HEK293 (cell line): Measurements from ENCODE around the gene PHKA1.

Experiments
- CTCF ChIA-PET: fragments of 350-600 bp; formaldehyde crosslinking; extraction: SDS; loops from one replicate; lab custom pipeline; 2021; ENCODE audit warnings: antibody characterized with exemption; lab: Yijun Ruan, JAX
- POLR2A ChIA-PET: fragments of 300-600 bp; formaldehyde crosslinking; extraction: SDS; loops from one replicate; lab custom pipeline; 2020; ENCODE audit warnings: antibody characterized with exemption, inconsistent platforms; lab: Yijun Ruan, JAX
- H3K27ac ChIP-seq: fragments of 200-500 bp; sonication (Bioruptor generic); 2 replicates; pipeline ENCODE4 v1.5.1; 2014; ENCODE audit warnings: low read depth, low read length, control low read depth, inconsistent platforms; ENCODE audit errors: extremely low read depth
- H3K36me3 ChIP-seq, 2 experiments: fragments of 200-500 bp in 1 of 2; sonication (Bioruptor generic) in 1 of 2; 1 replicate in 1 of 2; 2 replicates in 1 of 2; pipeline ENCODE4 v1.5.1; 2014 to 2017; ENCODE audit warnings: inconsistent platforms in 2 of 2, low read length in 2 of 2; ENCODE audit not compliant: control insufficient read depth in 2 of 2, insufficient read depth in 1 of 2
- H3K4me1 ChIP-seq: fragments of 200-500 bp; sonication (Bioruptor generic); 2 replicates; pipeline ENCODE4 v1.5.1; 2014; ENCODE audit warnings: mild to moderate bottlenecking, low read length, inconsistent platforms; ENCODE audit not compliant: control insufficient read depth, insufficient read depth
- H3K4me3 ChIP-seq: 2 replicates; pipeline ENCODE4 v1.5.1; 2011; ENCODE audit warnings: low read depth, mild to moderate bottlenecking, control low read depth, low read length, moderate library complexity
- H3K9me3 ChIP-seq: fragments of 200-500 bp; sonication (Bioruptor generic); 2 replicates; pipeline ENCODE4 v1.5.1; 2014; ENCODE audit warnings: low read depth, low read length, inconsistent platforms; ENCODE audit not compliant: control insufficient read depth, insufficient read depth
- BCL11A ChIP-seq: fragments of 450-650 bp; formaldehyde crosslinking; IDR thresholded peaks from 2 replicates; pipeline ENCODE4 v1.5.1; 2016; ENCODE audit warnings: low read depth, missing biosample characterization, missing genetic modification characterization
- EGR2 ChIP-seq: fragments of 450-650 bp; formaldehyde crosslinking; IDR thresholded peaks from 2 replicates; pipeline ENCODE4 v1.5.1; 2016; ENCODE audit warnings: low read depth, missing biosample characterization, missing genetic modification characterization
- SCRT2 ChIP-seq: fragments of 450-650 bp; formaldehyde crosslinking; IDR thresholded peaks from 2 replicates; pipeline ENCODE4 v1.5.1; 2016; ENCODE audit warnings: missing biosample characterization, missing genetic modification characterization
- TCF7L2 ChIP-seq: IDR thresholded peaks from 2 replicates; pipeline ENCODE4 v1.6.1; 2011; ENCODE audit warnings: low read depth, mild to moderate bottlenecking, inconsistent platforms, low read length, moderate library complexity, borderline replicate concordance
- ZBTB17 ChIP-seq: fragments of 450-650 bp; formaldehyde crosslinking; IDR thresholded peaks from 2 replicates; pipeline ENCODE4 v1.5.1; 2016; ENCODE audit warnings: missing biosample characterization, missing genetic modification characterization
- ZBTB48 ChIP-seq: fragments of 450-650 bp; formaldehyde crosslinking; IDR thresholded peaks from 2 replicates; pipeline ENCODE4 v1.5.1; 2016; ENCODE audit warnings: missing biosample characterization, missing genetic modification characterization
- ZBTB8A ChIP-seq: fragments of 450-650 bp; formaldehyde crosslinking; IDR thresholded peaks from 2 replicates; pipeline ENCODE4 v1.5.1; 2016; ENCODE audit warnings: missing biosample characterization, missing genetic modification characterization
- ZNF157 ChIP-seq: fragments of 450-650 bp; formaldehyde crosslinking; IDR thresholded peaks from 2 replicates; pipeline ENCODE4 v1.5.1; 2016; ENCODE audit warnings: missing biosample characterization, missing genetic modification characterization
- ZNF16 ChIP-seq: fragments of 450-650 bp; formaldehyde crosslinking; IDR thresholded peaks from 2 replicates; pipeline ENCODE4 v1.5.1; 2016; ENCODE audit warnings: low read depth, missing biosample characterization, missing genetic modification characterization
- ZNF184 ChIP-seq: fragments of 450-650 bp; IDR thresholded peaks from 2 replicates; pipeline ENCODE4 v1.5.1; 2018; ENCODE audit warnings: missing biosample characterization, mild to moderate bottlenecking, missing genetic modification characterization
- ZNF248 ChIP-seq: fragments of 450-650 bp; formaldehyde crosslinking; IDR thresholded peaks from 2 replicates; pipeline ENCODE4 v1.5.1; 2017; ENCODE audit warnings: missing biosample characterization, missing genetic modification characterization
- ZNF341 ChIP-seq: fragments of 450-650 bp; formaldehyde crosslinking; IDR thresholded peaks from 2 replicates; pipeline ENCODE4; 2016; ENCODE audit warnings: low read depth, missing biosample characterization, missing genetic modification characterization
- ZNF530 ChIP-seq: fragments of 450-650 bp; formaldehyde crosslinking; IDR thresholded peaks from 2 replicates; pipeline ENCODE4 v1.5.1; 2016; ENCODE audit warnings: low read depth, missing biosample characterization, missing genetic modification characterization
- ZNF558 ChIP-seq: fragments of 450-650 bp; formaldehyde crosslinking; IDR thresholded peaks from 2 replicates; pipeline ENCODE4 v1.5.1; 2016; ENCODE audit warnings: missing biosample characterization, missing genetic modification characterization
- ZNF623 ChIP-seq: fragments of 450-650 bp; formaldehyde crosslinking; IDR thresholded peaks from 2 replicates; pipeline ENCODE4 v1.5.1; 2016; ENCODE audit warnings: missing biosample characterization, missing genetic modification characterization
- ZNF792 ChIP-seq: fragments of 450-650 bp; formaldehyde crosslinking; IDR thresholded peaks from 2 replicates; pipeline ENCODE4 v1.5.1; 2016; ENCODE audit warnings: missing biosample characterization, missing genetic modification characterization
- ZNF830 ChIP-seq: fragments of 450-650 bp; IDR thresholded peaks from 2 replicates; pipeline ENCODE4 v1.5.0; 2018; ENCODE audit warnings: missing biosample characterization, missing genetic modification characterization, low read depth, mild to moderate bottlenecking, moderate library complexity
- ZSCAN16 ChIP-seq: fragments of 450-650 bp; formaldehyde crosslinking; IDR thresholded peaks from 2 replicates; pipeline ENCODE4 v1.5.1; 2016; ENCODE audit warnings: missing biosample characterization, missing genetic modification characterization
- TF ChIP-seq, protein P1 (sequence below): fragments of 450-650 bp; formaldehyde crosslinking; IDR thresholded peaks from 2 replicates; pipeline ENCODE4 v1.5.1; 2016; ENCODE audit warnings: missing biosample characterization, missing genetic modification characterization
- TF ChIP-seq, protein P2 (sequence below): fragments of 450-650 bp; formaldehyde crosslinking; IDR thresholded peaks from 2 replicates; pipeline ENCODE4 v1.5.1; 2016; ENCODE audit warnings: missing biosample characterization, missing genetic modification characterization
- TF ChIP-seq, protein P3 (sequence below): fragments of 450-650 bp; formaldehyde crosslinking; IDR thresholded peaks from 2 replicates; pipeline ENCODE4 v1.5.1; 2016; ENCODE audit warnings: missing biosample characterization, missing genetic modification characterization
- TF ChIP-seq, protein P4 (sequence below): fragments of 450-650 bp; formaldehyde crosslinking; IDR thresholded peaks from 2 replicates; pipeline ENCODE4 v1.5.1; 2016; ENCODE audit warnings: missing biosample characterization, missing genetic modification characterization
- TF ChIP-seq, protein P5 (sequence below): fragments of 450-650 bp; formaldehyde crosslinking; IDR thresholded peaks from 2 replicates; pipeline ENCODE4 v1.5.1; 2016; ENCODE audit warnings: missing biosample characterization, missing genetic modification characterization
- TF ChIP-seq, protein P6 (sequence below): fragments of 450-650 bp; formaldehyde crosslinking; IDR thresholded peaks from 2 replicates; pipeline ENCODE4 v1.5.1; 2016; ENCODE audit warnings: missing biosample characterization, missing genetic modification characterization
- TF ChIP-seq, protein P7 (sequence below): fragments of 450-650 bp; formaldehyde crosslinking; IDR thresholded peaks from 2 replicates; pipeline ENCODE4 v1.5.1; 2016; ENCODE audit warnings: missing biosample characterization, missing genetic modification characterization, low read depth

PHKA1 gene

DNA sequence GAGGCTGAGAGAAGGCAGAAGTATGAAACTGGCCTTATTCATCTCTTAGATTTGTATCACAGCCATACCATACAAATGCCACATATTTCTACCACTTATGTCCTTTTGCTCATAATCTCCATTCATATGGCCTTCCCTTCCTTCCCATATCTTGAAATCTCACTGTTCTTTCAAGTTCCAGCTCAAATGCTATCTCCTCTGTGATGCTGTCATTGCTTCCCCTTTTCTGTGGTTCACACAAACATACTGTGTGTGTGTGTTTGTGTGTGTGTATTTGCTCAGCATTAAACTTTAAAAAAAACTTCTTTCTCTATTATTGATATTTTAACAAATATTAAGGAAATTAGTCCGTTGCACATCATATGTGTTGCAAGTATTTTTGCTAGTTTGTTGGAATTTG is 26.7 kb downstream of the PHKA1 start:
- ChIA-PET POLR2A (no interaction called here), CTCF (interaction anchor here (0.7 kb wide), 1 partner anchor 51 kb away, joined by 4 read pairs; no protein-coding TSS in a partner anchor)
- Histone ChIP-seq H3K36me3 (peaks cover 18 to 26% of the 10 kb centered on the region in 2 experiments), H3K27ac (no peak overlapping the region), H3K4me1 (no peaks in the 10 kb centered on the region), H3K4me3 (no peak overlapping the region), H3K9me3 (no peaks in the 10 kb centered on the region)
- no peak for TF ChIP-seq ZNF792 (tag by site-specific recombination)
- TF ChIP-seq ZNF16: no peak
- TF ChIP-seq ZNF558 (tag by site-specific recombination): no peak
- no peak for TF ChIP-seq ZNF530 (tag by site-specific recombination)
- no peak for TF ChIP-seq SCRT2
- TF ChIP-seq, protein P1, sequence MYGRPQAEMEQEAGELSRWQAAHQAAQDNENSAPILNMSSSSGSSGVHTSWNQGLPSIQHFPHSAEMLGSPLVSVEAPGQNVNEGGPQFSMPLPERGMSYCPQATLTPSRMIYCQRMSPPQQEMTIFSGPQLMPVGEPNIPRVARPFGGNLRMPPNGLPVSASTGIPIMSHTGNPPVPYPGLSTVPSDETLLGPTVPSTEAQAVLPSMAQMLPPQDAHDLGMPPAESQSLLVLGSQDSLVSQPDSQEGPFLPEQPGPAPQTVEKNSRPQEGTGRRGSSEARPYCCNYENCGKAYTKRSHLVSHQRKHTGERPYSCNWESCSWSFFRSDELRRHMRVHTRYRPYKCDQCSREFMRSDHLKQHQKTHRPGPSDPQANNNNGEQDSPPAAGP: no peak
- TF ChIP-seq, protein P2, sequence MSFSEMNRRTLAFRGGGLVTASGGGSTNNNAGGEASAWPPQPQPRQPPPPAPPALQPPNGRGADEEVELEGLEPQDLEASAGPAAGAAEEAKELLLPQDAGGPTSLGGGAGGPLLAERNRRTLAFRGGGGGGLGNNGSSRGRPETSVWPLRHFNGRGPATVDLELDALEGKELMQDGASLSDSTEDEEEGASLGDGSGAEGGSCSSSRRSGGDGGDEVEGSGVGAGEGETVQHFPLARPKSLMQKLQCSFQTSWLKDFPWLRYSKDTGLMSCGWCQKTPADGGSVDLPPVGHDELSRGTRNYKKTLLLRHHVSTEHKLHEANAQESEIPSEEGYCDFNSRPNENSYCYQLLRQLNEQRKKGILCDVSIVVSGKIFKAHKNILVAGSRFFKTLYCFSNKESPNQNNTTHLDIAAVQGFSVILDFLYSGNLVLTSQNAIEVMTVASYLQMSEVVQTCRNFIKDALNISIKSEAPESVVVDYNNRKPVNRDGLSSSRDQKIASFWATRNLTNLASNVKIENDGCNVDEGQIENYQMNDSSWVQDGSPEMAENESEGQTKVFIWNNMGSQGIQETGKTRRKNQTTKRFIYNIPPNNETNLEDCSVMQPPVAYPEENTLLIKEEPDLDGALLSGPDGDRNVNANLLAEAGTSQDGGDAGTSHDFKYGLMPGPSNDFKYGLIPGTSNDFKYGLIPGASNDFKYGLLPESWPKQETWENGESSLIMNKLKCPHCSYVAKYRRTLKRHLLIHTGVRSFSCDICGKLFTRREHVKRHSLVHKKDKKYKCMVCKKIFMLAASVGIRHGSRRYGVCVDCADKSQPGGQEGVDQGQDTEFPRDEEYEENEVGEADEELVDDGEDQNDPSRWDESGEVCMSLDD (tag by site-specific recombination): no peak
- no peak for TF ChIP-seq ZSCAN16 (tag by site-specific recombination)
- TF ChIP-seq ZNF830 (tag by site-specific recombination): no peak
- TF ChIP-seq, protein P3, sequence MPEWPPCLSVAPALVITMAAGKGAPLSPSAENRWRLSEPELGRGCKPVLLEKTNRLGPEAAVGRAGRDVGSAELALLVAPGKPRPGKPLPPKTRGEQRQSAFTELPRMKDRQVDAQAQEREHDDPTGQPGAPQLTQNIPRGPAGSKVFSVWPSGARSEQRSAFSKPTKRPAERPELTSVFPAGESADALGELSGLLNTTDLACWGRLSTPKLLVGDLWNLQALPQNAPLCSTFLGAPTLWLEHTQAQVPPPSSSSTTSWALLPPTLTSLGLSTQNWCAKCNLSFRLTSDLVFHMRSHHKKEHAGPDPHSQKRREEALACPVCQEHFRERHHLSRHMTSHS (tag by site-specific recombination): no peak
- no peak for TF ChIP-seq ZNF157 (tag by site-specific recombination)
- TF ChIP-seq TCF7L2: no peak
- no peak for TF ChIP-seq EGR2 (tag by site-specific recombination)
- no peak for TF ChIP-seq ZNF623
- no peak for TF ChIP-seq ZBTB8A
- TF ChIP-seq, protein P4, sequence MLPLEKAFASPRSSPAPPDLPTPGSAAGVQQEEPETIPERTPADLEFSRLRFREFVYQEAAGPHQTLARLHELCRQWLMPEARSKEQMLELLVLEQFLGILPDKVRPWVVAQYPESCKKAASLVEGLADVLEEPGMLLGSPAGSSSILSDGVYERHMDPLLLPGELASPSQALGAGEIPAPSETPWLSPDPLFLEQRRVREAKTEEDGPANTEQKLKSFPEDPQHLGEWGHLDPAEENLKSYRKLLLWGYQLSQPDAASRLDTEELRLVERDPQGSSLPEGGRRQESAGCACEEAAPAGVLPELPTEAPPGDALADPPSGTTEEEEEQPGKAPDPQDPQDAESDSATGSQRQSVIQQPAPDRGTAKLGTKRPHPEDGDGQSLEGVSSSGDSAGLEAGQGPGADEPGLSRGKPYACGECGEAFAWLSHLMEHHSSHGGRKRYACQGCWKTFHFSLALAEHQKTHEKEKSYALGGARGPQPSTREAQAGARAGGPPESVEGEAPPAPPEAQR: no peak
- no peak for TF ChIP-seq ZBTB17 (tag by site-specific recombination)

DNA sequence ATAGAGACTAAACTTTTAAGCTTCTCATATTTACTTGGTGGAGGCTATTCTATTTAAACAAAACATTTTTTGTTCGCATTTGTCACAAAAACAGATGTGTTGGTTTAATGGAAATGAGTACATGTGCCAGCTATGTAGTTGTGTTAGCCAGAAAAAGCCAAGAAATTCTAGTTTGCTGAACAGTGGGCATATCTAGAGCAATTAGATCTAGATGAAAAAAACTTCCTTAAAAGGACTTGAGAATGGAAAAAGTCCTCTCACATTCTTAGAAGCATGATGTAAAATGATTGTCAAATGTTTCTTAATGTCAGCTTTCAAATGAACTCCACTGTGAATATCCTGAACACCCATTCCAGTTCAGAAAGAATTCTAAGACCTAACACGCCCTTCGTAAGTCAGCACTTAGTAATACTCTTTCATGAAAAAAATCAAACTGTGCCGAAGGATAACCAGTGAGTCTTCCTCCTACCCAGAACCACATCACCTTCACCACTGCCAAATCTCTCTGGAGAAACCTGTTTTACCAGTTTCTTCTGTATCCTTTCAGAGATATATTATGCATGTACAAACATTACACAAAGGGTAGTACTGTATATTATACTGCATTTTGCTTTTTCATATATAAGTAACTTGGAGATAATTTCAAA is 28.2 kb downstream of the PHKA1 start:
- H3K9me3 ChIP-seq: no peaks in the 10 kb centered on the region
- no peak overlapping the region for H3K27ac ChIP-seq
- ChIA-PET CTCF (no interaction called here), POLR2A (no interaction called here)
- H3K4me1 ChIP-seq: no peaks in the 10 kb centered on the region
- peaks cover 18 to 26% of the 10 kb centered on the region in 2 experiments for H3K36me3 ChIP-seq
- no peak overlapping the region for H3K4me3 ChIP-seq
- no peak for TF ChIP-seq ZNF341 (tag by site-specific recombination)
- TF ChIP-seq ZBTB48: no peak
- TF ChIP-seq BCL11A (tag by site-specific recombination): no peak
- TF ChIP-seq, protein P5, sequence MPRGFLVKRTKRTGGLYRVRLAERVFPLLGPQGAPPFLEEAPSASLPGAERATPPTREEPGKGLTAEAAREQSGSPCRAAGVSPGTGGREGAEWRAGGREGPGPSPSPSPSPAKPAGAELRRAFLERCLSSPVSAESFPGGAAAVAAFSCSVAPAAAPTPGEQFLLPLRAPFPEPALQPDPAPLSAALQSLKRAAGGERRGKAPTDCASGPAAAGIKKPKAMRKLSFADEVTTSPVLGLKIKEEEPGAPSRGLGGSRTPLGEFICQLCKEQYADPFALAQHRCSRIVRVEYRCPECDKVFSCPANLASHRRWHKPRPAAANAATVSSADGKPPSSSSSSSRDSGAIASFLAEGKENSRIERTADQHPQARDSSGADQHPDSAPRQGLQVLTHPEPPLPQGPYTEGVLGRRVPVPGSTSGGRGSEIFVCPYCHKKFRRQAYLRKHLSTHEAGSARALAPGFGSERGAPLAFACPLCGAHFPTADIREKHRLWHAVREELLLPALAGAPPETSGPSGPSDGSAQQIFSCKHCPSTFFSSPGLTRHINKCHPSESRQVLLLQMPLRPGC (tag by site-specific recombination): no peak
- TF ChIP-seq, protein P6, sequence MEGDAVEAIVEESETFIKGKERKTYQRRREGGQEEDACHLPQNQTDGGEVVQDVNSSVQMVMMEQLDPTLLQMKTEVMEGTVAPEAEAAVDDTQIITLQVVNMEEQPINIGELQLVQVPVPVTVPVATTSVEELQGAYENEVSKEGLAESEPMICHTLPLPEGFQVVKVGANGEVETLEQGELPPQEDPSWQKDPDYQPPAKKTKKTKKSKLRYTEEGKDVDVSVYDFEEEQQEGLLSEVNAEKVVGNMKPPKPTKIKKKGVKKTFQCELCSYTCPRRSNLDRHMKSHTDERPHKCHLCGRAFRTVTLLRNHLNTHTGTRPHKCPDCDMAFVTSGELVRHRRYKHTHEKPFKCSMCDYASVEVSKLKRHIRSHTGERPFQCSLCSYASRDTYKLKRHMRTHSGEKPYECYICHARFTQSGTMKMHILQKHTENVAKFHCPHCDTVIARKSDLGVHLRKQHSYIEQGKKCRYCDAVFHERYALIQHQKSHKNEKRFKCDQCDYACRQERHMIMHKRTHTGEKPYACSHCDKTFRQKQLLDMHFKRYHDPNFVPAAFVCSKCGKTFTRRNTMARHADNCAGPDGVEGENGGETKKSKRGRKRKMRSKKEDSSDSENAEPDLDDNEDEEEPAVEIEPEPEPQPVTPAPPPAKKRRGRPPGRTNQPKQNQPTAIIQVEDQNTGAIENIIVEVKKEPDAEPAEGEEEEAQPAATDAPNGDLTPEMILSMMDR (tag by site-specific recombination): no peak
- TF ChIP-seq ZNF184 (tag by site-specific recombination): no peak
- TF ChIP-seq, protein P7, sequence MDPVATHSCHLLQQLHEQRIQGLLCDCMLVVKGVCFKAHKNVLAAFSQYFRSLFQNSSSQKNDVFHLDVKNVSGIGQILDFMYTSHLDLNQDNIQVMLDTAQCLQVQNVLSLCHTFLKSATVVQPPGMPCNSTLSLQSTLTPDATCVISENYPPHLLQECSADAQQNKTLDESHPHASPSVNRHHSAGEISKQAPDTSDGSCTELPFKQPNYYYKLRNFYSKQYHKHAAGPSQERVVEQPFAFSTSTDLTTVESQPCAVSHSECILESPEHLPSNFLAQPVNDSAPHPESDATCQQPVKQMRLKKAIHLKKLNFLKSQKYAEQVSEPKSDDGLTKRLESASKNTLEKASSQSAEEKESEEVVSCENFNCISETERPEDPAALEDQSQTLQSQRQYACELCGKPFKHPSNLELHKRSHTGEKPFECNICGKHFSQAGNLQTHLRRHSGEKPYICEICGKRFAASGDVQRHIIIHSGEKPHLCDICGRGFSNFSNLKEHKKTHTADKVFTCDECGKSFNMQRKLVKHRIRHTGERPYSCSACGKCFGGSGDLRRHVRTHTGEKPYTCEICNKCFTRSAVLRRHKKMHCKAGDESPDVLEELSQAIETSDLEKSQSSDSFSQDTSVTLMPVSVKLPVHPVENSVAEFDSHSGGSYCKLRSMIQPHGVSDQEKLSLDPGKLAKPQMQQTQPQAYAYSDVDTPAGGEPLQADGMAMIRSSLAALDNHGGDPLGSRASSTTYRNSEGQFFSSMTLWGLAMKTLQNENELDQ (tag by site-specific recombination): no peak
- TF ChIP-seq ZNF248 (tag by site-specific recombination): no peak
